GM19043 (cell line): ENCODE results near the gene HDAC4.

Experiments
- ATAC-seq: cut with Tn5 transposase; IDR thresholded peaks from one replicate; pipeline ENCODE4 v1.9.1; 2021; ENCODE audit warnings: low read depth; ENCODE audit not compliant: unreplicated experiment

HDAC4 gene

DNA sequence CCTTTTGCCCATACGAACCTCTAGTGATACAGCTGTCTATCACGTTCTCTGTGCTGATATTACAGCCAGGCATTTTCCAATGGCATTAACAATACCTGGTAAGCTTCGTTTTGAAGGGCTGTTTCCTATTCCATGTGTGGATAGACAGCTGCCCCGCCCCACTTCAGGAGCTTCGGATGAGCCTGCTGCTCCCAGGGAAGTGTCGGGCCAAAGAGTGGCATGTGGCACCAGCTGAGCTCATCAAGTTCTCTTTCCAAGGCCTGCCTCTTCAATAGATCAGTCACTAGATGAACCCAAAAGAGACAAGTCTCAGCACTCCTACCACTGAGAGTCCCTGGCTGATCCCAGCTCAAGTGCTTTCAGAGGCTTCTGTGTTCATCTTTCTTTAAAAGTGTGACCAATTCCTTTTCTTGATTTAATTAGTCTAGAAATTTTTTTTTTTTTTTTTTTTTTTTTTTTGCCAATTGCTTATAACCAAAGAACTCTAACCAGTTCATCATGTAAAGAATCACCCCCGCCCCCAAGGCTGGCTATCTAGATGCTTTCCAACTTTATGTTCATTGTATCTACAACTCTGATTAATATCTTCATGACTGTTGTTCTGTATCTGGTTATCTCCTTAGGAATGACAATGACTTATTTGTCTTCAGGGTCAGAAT, 46.6 kb downstream of the HDAC4 start:
- no peak for ATAC-seq

DNA sequence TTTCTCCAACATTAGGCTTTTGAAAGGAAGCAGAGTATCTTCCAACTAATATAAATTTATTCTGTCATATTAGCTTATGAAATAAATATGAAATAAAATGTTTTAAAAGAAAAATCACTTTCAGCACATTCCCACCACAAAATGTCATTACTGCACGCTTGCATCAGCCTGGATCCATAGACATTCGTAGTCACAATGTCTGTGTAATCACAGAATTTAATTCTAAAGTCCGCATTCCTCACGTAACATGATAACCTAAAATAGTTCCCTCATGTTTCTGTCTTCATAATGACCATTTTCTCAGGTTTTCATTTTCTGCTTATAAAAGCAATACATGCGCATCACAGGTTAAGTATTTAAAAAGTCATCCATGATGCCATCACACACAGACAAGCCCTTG, 47.1 kb downstream of the HDAC4 start:
- ATAC-seq: no peak

DNA sequence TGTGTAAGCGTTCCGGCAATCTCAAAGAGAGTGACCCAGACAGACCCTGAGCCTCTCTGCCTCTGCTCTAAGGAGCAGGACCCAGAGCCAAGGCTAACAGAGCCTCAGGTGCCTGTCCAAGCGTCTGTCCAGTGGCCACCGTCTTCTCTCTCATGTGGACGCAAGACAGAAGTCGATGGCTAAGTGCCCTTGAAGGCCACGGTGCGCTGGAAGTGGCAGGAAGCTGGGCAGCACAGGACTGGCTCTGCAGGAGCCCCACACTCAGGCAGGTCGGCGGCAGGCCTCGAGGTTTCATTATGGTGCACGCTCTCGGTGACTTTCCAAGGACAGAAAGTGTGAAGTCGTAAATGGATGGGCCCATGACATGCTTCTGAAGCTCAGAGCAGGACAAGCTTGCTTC, 49.1 kb downstream of the HDAC4 start:
- no peak for ATAC-seq

DNA sequence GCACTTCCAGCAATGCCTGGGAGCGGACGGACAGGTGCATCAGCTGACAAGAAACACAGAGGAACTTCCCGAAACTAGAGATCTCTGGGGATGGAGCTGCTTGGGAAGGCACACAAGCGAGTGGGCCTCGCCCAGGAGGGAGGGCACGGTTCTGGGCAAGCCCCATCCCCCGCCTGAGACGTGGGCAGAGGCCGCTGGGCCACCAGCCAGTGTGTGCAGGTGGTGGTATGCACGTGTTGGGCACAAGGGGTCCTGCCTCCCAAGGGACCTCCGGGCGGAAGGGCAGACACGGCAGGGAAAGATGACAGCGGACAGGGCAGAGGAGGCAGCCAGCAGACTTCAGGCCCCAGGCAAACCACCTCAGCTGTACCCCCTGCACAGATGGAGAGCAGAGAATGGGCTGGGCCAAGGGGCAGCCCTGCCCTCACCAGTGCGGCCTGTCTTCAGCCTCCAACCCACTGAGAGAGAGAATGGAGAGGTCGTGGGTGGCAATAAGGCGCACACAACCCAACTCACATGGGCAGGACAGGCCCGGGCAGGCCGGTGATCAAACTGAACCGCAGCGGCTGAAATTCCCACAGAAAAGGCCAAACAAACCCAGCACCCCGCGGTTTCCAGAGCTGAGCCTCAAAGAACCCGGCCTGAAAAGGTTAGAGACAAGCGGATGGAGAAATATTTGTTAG, 51.2 kb downstream of the HDAC4 start:
- no peak for ATAC-seq

DNA sequence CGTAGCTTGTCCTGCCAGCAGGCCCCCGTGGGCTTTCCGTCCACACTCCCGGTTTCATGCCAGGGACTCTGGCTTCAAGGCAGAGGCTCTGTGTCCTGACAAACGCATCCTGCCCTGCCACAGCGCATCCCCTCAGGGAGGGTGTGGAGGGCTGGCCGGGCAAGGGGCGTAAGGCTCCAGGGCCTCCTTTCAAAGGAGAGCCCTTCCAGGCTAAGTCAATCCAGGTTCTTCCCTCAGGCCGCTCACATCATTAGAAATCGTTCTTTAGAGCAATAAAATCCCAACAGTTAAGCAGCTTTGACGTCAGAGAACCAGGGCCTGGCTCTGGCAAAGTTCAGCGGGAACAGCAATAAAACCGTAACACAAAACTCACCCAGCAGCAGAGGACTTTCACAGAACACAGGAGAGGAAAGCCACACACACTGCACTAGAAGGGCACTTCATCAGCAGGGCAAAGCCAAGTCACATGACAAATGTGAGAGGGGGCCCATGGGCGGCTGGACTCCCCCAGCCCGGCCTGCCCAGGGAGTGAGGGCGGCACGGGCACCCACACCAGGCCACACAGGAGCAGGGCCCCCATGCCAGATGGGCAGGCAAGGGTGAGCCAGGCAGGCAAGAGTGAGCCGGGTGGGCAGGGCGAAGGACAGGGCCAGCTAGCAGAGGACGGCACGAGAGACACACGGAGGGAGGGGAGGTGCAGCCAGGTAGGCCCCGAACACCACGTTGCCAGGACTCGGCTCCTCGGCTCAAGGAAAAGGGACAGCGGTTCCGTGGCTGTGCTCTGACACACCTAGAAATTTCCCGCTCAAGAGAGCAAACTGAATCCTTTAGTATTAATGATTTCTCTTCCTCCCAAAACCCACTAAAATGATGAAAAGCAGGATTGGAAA, 52.0 kb downstream of the HDAC4 start:
- no peak for ATAC-seq

DNA sequence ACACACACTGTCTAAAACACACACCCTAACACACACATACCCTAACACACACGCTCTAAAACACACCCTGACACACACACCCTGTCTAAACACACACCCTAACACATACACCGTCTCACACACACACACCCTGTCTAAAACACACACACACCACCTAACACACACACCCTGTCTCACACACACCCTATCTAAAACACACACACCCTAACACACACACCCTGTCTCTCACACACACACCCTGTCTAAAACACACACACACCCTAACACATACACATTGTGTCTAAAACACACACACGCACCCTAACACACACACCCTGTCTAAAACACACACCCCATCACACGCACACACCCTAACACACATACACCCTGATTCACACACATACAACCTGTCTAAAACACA, 54.1 kb downstream of the HDAC4 start:
- no peak for ATAC-seq

DNA sequence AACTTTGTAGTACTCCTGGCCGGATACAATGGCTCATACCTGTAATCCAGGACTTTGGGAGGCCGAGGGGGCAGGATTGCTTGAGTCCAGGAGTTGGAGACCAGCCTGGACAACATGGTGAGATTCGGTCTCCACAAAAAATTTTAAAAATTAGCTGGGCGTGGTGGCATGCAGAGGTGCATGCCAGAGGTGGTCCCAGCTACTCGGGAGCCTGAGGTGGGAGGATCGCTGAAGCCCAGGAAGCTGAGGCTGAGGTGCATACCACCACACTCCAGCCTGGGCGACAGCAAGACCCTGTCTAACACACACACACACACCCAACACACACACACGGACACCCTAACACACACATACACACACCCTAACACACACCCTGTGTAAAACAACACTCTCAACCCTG, 55.6 kb downstream of the HDAC4 start:
- no peak for ATAC-seq

DNA sequence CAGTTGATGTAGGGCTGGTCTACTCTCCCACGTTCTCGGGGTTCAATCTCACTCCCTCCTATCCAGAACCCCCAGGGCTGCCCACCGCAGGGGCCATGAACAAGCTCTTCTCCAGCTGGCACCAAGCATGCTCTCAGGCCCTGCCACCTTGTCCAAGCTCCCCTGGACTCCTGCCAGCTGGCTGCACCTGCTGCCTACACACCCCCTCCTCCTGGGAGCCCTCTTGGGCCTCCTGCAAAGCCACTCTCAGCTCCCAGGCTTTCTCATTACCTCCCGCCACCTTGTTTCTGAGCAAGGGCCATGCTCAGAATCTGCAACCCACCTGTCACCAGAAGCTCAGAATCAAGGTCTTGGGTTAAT, 56.0 kb downstream of the HDAC4 start:
- ATAC-seq: no peak

DNA sequence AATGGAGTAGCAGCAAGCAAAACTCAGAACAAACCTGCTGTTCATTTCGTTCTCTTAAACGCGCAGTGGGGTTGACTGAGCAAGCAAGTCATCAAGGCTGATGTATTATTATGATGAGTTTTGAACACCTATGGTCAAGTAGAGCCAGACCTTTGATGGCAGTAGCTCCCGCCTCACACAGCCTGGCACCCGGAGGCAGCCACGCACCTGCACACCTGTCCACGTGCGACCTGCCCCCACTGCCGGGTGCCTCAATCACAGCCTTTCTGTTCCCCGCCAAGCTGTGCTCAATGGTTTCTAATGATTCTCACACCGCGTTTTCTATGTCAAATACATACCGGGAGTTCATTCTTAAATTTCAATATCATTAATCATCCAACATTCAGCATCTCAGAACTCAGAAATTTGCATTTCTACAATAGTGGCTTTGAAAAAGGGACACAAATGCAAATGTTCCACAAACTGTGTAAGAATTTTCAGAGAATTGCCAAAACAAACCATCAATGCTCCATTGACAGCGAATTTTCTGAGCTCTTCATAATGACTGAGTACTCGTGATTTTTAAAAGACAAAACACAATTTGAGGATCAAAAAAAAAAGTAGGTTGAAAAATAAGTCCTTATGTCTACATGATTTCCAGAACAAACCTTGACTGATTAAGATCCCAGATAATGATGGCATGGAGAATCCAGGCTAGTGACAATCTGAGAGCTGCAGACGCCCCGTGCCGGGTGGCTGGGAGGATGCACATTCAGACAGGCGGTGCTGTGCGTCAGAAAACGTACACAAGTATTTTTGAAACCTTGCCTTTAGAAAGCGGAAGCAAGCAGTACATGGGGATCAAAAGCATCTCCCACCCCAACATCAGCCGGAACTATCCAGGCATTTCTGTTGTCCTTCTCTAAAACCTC, 56.6 kb downstream of the HDAC4 start:
- no peak for ATAC-seq

DNA sequence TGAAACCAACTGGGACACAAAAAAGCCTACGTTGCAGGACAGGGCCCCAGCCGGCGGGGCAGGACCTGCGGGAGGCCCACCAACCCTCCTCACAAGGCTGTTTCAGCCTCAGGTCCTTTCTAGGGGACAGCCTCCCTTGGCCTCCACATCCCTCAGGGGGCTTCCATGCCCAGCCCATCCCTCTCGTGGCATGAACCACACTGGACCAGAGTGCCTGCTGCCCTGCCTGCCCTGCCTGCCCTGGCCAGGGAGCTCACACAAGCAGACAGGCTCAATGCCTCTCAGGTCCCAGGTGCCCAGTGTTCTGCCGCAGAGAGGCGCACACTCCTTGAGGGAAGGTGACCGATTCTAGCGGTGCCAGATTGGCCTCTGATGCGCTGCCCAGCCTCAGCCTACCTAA, 57.4 kb downstream of the HDAC4 start:
- no peak for ATAC-seq

DNA sequence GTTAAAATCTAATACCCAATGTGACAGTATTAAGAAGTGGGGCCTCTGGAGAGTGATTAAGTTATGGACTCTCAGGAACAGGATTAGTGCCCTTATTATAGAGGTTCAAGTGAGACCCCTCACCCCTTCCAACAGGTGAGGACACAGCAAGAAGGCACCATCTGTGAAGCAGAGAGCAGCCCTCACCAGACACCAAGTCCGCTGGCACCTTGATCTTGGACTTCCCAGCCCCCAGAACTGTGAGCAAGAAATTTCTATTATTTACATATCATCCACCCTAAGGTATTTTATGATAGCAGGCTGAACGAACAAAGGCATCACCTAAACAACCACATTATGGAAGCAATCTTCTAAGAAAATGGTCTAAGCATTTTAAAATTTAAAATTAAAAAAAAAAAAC, 59.0 kb downstream of the HDAC4 start:
- ATAC-seq: no peak

DNA sequence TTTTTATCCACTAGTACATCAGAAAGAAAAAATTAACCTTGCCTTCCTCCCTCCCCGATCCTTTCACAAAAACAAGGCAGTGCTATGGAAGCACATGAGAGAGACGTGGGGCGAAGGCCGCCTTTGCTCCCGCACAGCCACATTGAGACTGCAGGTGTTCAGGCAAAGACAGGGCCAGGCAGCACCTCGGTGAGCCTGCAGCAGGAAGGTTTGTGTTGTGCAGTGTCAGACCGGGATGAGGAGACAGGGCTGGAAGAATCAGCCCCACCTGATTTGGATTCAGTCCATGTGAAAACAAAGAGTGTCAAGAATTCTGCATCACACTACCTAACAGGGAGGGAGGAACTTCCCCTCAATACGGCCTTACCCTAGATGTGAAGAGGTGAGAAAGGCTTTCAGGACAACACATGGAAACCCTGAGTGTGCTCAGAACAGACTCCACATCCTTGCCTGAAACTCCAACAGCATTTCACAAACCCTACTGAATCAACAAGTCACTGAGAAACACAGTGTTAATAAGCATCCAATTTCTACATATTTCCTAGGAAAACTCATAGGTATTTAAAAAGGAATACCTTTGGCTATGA, 59.6 kb downstream of the HDAC4 start:
- ATAC-seq: no peak

DNA sequence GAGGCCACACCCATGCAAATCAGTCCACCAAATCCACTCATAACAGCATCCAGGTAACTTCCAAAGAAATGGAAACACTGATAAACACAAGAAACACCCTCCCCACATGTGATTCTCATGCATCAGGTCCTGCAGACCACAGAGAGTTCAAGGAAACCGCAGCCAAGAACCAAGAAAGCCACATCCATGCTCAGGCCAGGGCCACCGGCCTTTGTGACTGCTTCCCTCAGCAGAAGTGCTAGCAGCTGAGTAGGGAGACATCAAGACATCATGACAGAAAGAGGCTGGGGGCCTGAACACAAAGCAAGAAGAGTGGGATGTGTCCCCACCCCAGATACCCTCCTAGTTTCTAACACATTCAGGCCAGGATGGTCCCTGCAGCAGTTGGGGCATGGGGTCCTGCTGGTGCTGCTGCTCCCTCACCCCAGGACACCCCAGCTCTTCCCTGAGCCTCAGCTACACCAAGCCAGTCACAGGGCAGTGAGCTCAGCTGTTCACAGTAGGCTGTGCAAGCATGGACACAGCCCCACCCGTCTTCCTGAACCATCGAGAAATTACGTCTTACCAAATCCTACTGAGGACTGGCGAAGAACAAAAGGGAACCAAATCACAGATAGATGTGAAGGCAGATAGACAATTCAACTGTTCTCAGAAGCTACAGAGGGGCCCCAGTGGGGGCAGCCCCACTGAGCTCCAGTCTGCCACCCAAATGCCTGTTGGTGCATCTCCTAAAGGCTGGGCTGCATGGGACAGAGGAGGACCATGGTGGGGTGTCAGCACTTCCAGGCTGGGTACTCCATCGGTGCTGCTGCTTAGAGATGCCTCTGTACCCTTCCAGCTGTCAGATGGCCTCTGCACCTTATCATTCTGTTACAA, 60.9 kb downstream of the HDAC4 start:
- peak; percentile 84 for ATAC-seq

DNA sequence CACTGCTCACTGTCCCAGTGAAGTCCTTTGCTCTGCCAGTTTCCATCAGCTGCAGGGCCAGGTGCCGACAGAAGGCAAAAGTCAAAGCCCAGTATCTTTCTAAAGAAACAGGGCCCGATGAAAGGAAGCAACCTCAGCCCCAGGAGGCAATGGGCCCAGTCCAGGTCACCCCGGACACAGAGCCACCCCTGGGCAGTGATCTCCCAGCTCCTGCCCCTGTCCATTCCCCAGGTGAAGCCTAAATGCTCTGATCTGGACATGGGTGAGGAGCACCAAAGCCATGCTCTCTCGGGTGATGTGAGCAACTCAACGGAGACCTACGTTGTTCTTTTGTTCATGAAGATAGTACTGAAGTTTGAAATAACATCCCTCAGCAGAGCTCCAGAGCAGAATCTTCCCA, 61.6 kb downstream of the HDAC4 start:
- ATAC-seq: no peak

DNA sequence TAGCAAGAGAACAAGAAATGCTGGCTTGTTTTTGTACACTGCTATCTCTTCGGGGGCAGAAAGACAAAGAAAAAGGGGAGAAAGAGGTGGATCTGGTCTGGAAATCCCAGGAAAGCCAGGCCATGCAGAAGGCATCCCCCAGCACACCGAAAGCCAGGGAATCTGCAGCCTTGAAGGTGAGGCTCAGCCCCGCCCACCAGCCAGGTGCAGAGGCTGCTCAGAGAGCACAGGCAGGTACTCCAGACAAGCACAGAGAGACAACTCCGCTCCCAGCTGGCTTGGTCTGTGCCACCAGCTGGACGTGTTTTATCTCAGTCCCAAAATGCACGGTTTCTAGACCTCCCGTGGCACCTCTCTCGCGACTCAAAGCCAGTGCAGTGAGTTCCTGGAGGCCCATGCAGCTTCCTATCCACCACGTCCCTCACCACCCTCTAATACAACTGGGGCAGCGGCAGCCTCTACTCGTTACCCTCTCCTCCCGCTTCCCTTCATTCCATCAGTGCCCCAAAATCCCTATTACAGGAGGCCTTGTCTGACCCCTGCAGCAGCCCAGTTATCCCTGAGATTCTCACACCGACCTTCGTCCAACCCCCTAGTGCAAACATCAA, 62.8 kb downstream of the HDAC4 start:
- no peak for ATAC-seq

DNA sequence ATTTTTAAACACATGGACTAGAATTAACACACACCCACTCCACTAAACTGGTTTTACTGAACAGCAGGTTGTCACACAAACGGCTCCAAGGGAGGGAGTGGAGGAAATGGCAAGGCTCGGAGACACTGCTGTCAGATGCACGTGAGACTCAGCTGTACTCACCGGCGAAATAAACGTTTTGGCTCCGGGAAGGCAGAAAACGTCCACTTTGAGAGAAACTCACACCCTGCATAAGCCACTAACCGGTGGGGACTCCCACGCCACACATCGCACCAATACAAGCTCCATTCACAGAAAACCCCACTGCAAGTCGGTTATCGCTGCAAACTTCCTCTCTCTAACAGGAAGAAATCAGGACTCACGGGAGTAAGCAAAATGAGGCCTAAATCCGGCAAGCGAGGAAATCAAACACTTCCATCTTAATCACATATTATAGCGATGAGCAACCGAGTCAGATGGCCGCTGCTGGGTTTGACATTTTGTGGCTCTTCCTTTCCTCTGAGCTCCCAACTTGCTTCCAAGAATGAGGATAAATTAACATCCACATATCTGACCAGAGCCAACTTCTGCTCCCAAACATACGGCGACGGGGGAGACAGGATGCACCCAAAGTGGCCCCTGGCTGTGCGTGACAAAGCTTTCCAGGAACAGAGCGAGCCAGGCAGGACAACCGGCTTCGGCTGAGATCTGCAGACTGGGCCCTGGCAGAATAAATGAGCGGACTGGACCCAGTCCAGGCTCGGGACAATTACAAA, 63.5 kb downstream of the HDAC4 start:
- ATAC-seq: no peak

DNA sequence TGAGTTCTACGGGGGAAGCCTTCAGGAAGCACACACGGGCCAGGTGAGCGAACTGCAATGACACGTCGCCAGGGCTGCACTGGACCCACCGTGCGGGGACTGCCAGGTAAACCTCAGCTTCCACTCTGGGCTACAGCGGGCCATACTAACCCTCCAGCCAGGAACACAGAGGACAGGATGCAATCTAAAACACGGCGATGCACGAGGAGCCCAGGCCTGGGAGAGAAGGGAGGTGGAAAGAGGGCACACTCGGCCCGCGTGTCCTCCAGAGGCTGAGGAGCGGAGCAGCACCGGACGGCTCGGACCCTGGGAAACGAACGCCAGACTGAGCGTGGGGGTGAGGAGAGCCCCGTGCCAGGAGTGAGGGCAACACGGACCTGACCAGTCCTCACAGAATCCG, 69.3 kb downstream of the HDAC4 start:
- ATAC-seq: no peak

DNA sequence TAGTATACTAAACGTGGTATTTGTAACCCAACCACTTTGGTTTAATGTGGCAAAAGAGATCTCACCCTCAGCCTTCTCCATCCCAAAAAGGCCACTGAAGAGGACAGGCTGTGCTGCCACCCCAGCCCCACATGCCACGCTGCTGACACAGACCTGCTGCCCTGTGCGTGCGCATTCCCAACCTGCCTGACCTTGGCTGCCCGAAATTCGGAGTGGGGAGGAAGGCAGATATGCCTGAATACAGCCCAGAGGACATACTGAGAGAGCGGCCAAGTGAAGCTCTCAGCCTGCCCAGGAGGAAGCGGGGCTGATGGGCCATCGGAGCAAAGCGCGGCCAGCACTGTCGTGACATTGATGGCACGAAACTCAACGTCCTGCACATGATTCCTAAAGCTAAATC, 70.0 kb downstream of the HDAC4 start:
- no peak for ATAC-seq
